ENCODE results near the gene SLC11A1. TPM values are rescaled to one million over a fixed set of nuclear protein-coding genes. Genes with fewer than 3 reads are reported as not detected.

The SLC11A1 gene
- total RNA-seq, 4 donors from 2014 or later: 5.6 to 38.1 (median 20.7) TPM

DNA sequence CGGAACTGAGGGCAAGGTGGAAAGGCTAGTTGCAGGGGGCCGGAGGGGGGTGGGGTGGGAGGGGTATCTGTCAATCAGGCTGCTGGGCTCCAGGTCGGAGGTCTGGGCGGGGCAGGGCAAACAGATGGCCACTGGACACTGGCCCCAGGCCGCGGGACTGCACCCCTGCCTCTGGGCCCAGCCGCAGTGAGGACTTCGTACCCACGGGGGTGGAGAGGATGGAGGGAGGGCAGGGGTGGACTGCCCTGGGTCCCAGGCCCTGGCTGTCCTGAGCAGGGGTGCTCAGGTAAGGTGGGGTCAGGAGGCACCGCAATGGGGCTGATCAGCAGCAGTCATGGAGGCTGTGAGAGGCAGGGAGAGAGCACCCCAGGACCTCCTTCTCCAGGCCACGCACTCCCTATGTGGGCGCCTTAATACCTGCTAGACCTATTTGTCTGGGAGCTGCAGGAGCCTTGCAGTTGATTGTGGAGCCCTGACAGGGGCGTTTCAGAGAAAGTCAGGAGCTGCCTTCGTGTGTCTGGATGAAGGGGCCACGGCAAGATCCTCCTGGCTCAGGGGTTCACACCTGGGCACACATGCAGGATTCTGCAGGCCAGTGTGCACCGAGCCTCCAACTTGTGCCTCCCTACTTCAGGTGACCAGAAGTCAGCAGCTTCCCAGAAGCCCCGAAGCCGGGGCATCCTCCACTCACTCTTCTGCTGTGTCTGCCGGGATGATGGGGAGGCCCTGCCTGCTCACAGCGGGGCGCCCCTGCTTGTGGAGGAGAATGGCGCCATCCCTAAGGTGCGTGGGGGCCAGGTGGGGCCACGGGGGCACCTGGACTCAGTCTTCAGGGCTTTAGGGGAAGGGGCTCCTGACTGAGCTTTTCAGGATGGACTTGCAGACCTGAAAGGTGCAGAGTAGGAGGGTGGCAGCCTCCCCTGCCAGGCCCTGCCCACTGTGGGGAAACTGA lies 19.1 kb downstream of the SLC11A1 start:
- peaks cover 26 to 41% (median 41%) of the 10 kb centered on the region in 4 donors for H3K36me3 ChIP-seq
- peak overlapping the region; percentile 98 to 100 (median 100) for H3K27ac ChIP-seq (replicated peaks in 1 of 4)
- H3K27me3 ChIP-seq: no peaks in the 10 kb centered on the region
- 43% methylated on average over 3 of the region's 24 CpGs for WGBS
- no peak for DNase-seq (ENCODE audit: extremely low spot score)
- H3K4me3 ChIP-seq: peak overlapping the region; percentile 88 to 96 (median 93)
- H3K9me3 ChIP-seq: no peaks in the 10 kb centered on the region
- no peak for TF ChIP-seq POLR2AphosphoS5 (IDR thresholded peaks at IDR 0.05)
- TF ChIP-seq, protein P1, sequence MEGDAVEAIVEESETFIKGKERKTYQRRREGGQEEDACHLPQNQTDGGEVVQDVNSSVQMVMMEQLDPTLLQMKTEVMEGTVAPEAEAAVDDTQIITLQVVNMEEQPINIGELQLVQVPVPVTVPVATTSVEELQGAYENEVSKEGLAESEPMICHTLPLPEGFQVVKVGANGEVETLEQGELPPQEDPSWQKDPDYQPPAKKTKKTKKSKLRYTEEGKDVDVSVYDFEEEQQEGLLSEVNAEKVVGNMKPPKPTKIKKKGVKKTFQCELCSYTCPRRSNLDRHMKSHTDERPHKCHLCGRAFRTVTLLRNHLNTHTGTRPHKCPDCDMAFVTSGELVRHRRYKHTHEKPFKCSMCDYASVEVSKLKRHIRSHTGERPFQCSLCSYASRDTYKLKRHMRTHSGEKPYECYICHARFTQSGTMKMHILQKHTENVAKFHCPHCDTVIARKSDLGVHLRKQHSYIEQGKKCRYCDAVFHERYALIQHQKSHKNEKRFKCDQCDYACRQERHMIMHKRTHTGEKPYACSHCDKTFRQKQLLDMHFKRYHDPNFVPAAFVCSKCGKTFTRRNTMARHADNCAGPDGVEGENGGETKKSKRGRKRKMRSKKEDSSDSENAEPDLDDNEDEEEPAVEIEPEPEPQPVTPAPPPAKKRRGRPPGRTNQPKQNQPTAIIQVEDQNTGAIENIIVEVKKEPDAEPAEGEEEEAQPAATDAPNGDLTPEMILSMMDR (IDR thresholded peaks at IDR 0.05): no peak
- TF ChIP-seq EP300 (IDR thresholded peaks at IDR 0.05): no peak
- no peak for TF ChIP-seq POLR2A (IDR thresholded peaks at IDR 0.05; ENCODE audit: low read depth)
- H3K4me1 ChIP-seq: peaks cover 54 to 85% (median 79%) of the 10 kb centered on the region in 4 donors
- intact Hi-C loops (cut with DNase I): no loop called here

DNA sequence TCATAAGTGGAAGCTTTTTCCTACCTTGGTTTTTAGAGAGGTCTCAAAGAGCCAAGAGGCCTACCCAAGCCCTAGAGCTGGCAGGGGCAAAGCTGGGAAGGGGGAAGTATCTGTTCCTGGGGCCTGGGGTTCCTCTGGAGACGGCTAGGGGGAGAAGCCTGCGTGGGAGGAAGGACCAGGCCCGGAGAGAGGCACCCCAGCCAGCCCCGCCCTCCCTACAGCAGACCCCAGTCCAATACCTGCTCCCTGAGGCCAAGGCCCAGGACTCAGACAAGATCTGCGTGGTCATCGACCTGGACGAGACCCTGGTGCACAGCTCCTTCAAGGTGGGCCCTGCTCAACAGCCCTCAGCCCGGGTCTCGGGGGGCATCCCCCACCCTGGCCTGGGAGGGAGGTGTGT lies 19.8 kb downstream of the SLC11A1 start:
- intact Hi-C loops (cut with DNase I): no loop called here
- peaks cover 58 to 85% (median 78%) of the 10 kb centered on the region in 4 donors for H3K4me1 ChIP-seq
- TF ChIP-seq POLR2AphosphoS5 (IDR thresholded peaks at IDR 0.05): no peak
- TF ChIP-seq, protein P1 (IDR thresholded peaks at IDR 0.05): no peak
- TF ChIP-seq POLR2A (IDR thresholded peaks at IDR 0.05; ENCODE audit: low read depth): no peak
- TF ChIP-seq EP300 (IDR thresholded peaks at IDR 0.05): no peak
- peaks cover 26 to 41% (median 41%) of the 10 kb centered on the region in 4 donors for H3K36me3 ChIP-seq
- peak overlapping the region; percentile 98 to 100 (median 100) for H3K27ac ChIP-seq (replicated peaks in 1 of 4)
- no CpG with 5 or more reads among the region's 9 CpGs for WGBS
- peak overlapping the region; percentile 88 to 96 (median 93) for H3K4me3 ChIP-seq
- no peaks in the 10 kb centered on the region for H3K27me3 ChIP-seq
- DNase-seq (ENCODE audit: extremely low spot score): no peak
- H3K9me3 ChIP-seq: no peaks in the 10 kb centered on the region

DNA sequence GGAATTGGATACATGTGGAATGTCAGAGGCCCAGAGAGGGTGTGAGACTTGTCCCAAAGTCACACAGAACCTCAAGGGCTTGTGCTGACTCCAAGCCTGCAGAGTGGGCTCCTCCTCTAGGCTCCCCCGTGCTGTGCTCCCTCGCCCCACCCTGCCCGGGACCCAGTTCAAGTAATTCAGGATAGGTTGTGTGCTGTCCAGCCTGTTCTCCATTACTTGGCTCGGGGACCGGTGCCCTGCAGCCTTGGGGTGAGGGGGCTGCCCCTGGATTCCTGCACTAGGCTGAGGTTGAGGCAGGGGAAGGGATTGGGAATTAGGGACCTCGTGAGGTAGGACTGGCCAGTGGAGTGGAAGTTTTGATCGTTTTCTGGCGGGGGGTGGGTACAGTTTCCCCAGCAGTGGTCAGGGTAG lies 20.4 kb downstream of the SLC11A1 start:
- peak overlapping the region; percentile 98 to 100 (median 100) for H3K27ac ChIP-seq (replicated peaks in 1 of 4)
- peaks cover 58 to 85% (median 78%) of the 10 kb centered on the region in 4 donors for H3K4me1 ChIP-seq
- no peaks in the 10 kb centered on the region for H3K9me3 ChIP-seq
- no peak for TF ChIP-seq POLR2AphosphoS5 (IDR thresholded peaks at IDR 0.05)
- TF ChIP-seq POLR2A (IDR thresholded peaks at IDR 0.05; ENCODE audit: low read depth): no peak
- no peak for TF ChIP-seq EP300 (IDR thresholded peaks at IDR 0.05)
- TF ChIP-seq, protein P1 (IDR thresholded peaks at IDR 0.05): no peak
- peak overlapping the region in 2 of 4 donors; percentile 94 to 96 for H3K4me3 ChIP-seq
- peaks cover 26 to 41% (median 41%) of the 10 kb centered on the region in 4 donors for H3K36me3 ChIP-seq
- DNase-seq (ENCODE audit: extremely low spot score): no peak
- intact Hi-C loops (cut with DNase I): no loop called here
- no peaks in the 10 kb centered on the region for H3K27me3 ChIP-seq
- WGBS: 50% methylated on average over 2 of the region's 8 CpGs

DNA sequence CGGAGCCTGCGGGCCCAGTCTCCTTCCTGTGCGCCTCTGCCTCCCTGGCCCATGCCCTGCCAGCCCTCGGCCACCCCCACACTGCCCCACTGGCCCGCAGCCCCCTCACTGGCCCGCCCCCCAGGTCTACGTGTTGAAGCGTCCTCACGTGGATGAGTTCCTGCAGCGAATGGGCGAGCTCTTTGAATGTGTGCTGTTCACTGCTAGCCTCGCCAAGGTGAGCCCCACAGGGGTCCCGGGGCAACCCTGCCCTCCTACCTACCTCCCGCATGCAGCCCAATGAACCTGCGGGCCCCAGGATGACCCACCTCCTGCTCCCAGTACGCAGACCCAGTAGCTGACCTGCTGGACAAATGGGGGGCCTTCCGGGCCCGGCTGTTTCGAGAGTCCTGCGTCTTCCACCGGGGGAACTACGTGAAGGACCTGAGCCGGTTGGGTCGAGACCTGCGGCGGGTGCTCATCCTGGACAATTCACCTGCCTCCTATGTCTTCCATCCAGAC lies 20.9 kb downstream of the SLC11A1 start:
- H3K4me3 ChIP-seq: no peak overlapping the region
- DNase-seq (ENCODE audit: extremely low spot score): no peak
- TF ChIP-seq, protein P1 (IDR thresholded peaks at IDR 0.05): no peak
- WGBS: 84% methylated on average over 9 of the region's 26 CpGs
- peaks cover 26 to 41% (median 41%) of the 10 kb centered on the region in 4 donors for H3K36me3 ChIP-seq
- peaks cover 56 to 85% (median 78%) of the 10 kb centered on the region in 4 donors for H3K4me1 ChIP-seq
- no peaks in the 10 kb centered on the region for H3K27me3 ChIP-seq
- H3K9me3 ChIP-seq: no peaks in the 10 kb centered on the region
- intact Hi-C loops (cut with DNase I): no loop called here
- H3K27ac ChIP-seq (replicated peaks in 1 of 4): peak overlapping the region; percentile 98 to 100 (median 100)
